Measurements from ENCODE around the gene ZBTB45. TPM values are rescaled to one million over a fixed set of nuclear protein-coding genes. Genes with fewer than 3 reads are reported as not detected.

The ZBTB45 gene
- total RNA-seq, 2 experiments from 2014 or later = 10.7 to 14.7 TPM

- peaks cover 33% of the 10 kb centered on the region for H3K4me1 ChIP-seq (ENCODE audit: insufficient read depth, low read length, poor library complexity, severe bottlenecking)
- H3K9me3 ChIP-seq (ENCODE audit: low read length) = no peaks in the 10 kb centered on the region
- no peaks in the 10 kb centered on the region for H3K9me2 ChIP-seq (ENCODE audit: insufficient read depth, low read length)
- CTCF ChIA-PET (ENCODE audit: unreplicated experiment) = interaction anchor here (0.6 kb wide), 1 partner anchor 36 kb away, joined by 4 read pairs; no protein-coding TSS in a partner anchor
- H3K4me3 ChIP-seq (ENCODE audit: low read depth, low read length, poor library complexity, severe bottlenecking) = no peak overlapping the region
- intact Hi-C loops (cut with micrococcal nuclease; ENCODE audit: unreplicated experiment) = no loop called here
- DNase-seq (ENCODE audit: low spot score) = no peak
- no peak overlapping the region for H3K4me2 ChIP-seq (ENCODE audit: low read length)
- peaks cover 93% of the 10 kb centered on the region for H3K36me3 ChIP-seq (ENCODE audit: insufficient read depth, low read length)
- BruUV-seq (replicated peaks) = no TSS peak
- no peak for TF ChIP-seq EZH2phosphoT487 (IDR thresholded peaks at IDR 0.05; ENCODE audit: borderline replicate concordance, low read depth, low read length)
- TF ChIP-seq, protein P1, sequence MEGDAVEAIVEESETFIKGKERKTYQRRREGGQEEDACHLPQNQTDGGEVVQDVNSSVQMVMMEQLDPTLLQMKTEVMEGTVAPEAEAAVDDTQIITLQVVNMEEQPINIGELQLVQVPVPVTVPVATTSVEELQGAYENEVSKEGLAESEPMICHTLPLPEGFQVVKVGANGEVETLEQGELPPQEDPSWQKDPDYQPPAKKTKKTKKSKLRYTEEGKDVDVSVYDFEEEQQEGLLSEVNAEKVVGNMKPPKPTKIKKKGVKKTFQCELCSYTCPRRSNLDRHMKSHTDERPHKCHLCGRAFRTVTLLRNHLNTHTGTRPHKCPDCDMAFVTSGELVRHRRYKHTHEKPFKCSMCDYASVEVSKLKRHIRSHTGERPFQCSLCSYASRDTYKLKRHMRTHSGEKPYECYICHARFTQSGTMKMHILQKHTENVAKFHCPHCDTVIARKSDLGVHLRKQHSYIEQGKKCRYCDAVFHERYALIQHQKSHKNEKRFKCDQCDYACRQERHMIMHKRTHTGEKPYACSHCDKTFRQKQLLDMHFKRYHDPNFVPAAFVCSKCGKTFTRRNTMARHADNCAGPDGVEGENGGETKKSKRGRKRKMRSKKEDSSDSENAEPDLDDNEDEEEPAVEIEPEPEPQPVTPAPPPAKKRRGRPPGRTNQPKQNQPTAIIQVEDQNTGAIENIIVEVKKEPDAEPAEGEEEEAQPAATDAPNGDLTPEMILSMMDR (conservative IDR thresholded peaks at IDR 0.05; ENCODE audit: low read length) = no peak
- H2AFZ ChIP-seq (ENCODE audit: low read length) = no peak overlapping the region
- peaks cover 33% of the 10 kb centered on the region for H3K79me2 ChIP-seq (ENCODE audit: insufficient read depth, low read depth, low read length)
- peaks cover 29% of the 10 kb centered on the region for H4K20me1 ChIP-seq (ENCODE audit: insufficient read depth, low read length)
- no peak overlapping the region for H3K27ac ChIP-seq (ENCODE audit: low read depth, low read length, poor library complexity, severe bottlenecking)
- POLR2A ChIA-PET = no interaction called here
Observed at GRCh38 chr19:58550362-58551122, 30.9 kb upstream of the ZBTB45 start.

- Histone ChIP-seq H3K9me2 (ENCODE audit: insufficient read depth, low read length) (no peaks in the 10 kb centered on the region), H3K4me3 (ENCODE audit: low read depth, low read length, poor library complexity, severe bottlenecking) (no peak overlapping the region), H3K27ac (ENCODE audit: low read depth, low read length, poor library complexity, severe bottlenecking) (no peak overlapping the region), H2AFZ (ENCODE audit: low read length) (no peak overlapping the region), H4K20me1 (ENCODE audit: insufficient read depth, low read length) (peaks cover 36% of the 10 kb centered on the region), H3K4me1 (ENCODE audit: insufficient read depth, low read length, poor library complexity, severe bottlenecking) (peaks cover 27% of the 10 kb centered on the region), H3K4me2 (ENCODE audit: low read length) (no peak overlapping the region), H3K9me3 (ENCODE audit: low read length) (no peaks in the 10 kb centered on the region), H3K36me3 (ENCODE audit: insufficient read depth, low read length) (peaks cover 96% of the 10 kb centered on the region), H3K79me2 (ENCODE audit: insufficient read depth, low read depth, low read length) (peaks cover 40% of the 10 kb centered on the region)
- intact Hi-C loops (cut with micrococcal nuclease; ENCODE audit: unreplicated experiment) = no loop called here
- no peak for DNase-seq (ENCODE audit: low spot score)
- TF ChIP-seq, protein P1 (conservative IDR thresholded peaks at IDR 0.05; ENCODE audit: low read length) = no peak
- TF ChIP-seq EZH2phosphoT487 (IDR thresholded peaks at IDR 0.05; ENCODE audit: borderline replicate concordance, low read depth, low read length) = no peak
- TSS peak; percentile 65 for BruUV-seq (replicated peaks)
- ChIA-PET POLR2A (interaction anchor here (0.6 kb wide), 1 partner anchor 16 kb away, joined by 3 read pairs; no protein-coding TSS in a partner anchor), CTCF (ENCODE audit: unreplicated experiment) (no interaction called here)
Observed at GRCh38 chr19:58549664-58550361, 30.2 kb upstream of the ZBTB45 start.
